Measurements from ENCODE around the gene ZRANB3.

GRCh38 chr2:135337071-135337470 lies 193.9 kb downstream of the ZRANB3 start:
- TF ChIP-seq, protein P1, sequence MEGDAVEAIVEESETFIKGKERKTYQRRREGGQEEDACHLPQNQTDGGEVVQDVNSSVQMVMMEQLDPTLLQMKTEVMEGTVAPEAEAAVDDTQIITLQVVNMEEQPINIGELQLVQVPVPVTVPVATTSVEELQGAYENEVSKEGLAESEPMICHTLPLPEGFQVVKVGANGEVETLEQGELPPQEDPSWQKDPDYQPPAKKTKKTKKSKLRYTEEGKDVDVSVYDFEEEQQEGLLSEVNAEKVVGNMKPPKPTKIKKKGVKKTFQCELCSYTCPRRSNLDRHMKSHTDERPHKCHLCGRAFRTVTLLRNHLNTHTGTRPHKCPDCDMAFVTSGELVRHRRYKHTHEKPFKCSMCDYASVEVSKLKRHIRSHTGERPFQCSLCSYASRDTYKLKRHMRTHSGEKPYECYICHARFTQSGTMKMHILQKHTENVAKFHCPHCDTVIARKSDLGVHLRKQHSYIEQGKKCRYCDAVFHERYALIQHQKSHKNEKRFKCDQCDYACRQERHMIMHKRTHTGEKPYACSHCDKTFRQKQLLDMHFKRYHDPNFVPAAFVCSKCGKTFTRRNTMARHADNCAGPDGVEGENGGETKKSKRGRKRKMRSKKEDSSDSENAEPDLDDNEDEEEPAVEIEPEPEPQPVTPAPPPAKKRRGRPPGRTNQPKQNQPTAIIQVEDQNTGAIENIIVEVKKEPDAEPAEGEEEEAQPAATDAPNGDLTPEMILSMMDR (conservative IDR thresholded peaks at IDR 0.05 in 1 of 2, IDR thresholded peaks at IDR 0.05 in 1 of 2; ENCODE audit: extremely low read depth in 1 of 2, insufficient read depth in 1 of 2, low read depth in 1 of 2, low read length in 2 of 2): no peak
- no peak for TF ChIP-seq EZH2 (IDR thresholded peaks at IDR 0.05; ENCODE audit: borderline replicate concordance, low read length)
